ENCODE measurements around the gene MAD1L1.

GRCh38 chr7:1862560-1862959 is 370.2 kb downstream of the MAD1L1 start:
- TF ChIP-seq, protein P1, sequence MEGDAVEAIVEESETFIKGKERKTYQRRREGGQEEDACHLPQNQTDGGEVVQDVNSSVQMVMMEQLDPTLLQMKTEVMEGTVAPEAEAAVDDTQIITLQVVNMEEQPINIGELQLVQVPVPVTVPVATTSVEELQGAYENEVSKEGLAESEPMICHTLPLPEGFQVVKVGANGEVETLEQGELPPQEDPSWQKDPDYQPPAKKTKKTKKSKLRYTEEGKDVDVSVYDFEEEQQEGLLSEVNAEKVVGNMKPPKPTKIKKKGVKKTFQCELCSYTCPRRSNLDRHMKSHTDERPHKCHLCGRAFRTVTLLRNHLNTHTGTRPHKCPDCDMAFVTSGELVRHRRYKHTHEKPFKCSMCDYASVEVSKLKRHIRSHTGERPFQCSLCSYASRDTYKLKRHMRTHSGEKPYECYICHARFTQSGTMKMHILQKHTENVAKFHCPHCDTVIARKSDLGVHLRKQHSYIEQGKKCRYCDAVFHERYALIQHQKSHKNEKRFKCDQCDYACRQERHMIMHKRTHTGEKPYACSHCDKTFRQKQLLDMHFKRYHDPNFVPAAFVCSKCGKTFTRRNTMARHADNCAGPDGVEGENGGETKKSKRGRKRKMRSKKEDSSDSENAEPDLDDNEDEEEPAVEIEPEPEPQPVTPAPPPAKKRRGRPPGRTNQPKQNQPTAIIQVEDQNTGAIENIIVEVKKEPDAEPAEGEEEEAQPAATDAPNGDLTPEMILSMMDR (conservative IDR thresholded peaks at IDR 0.05; ENCODE audit: low read depth, low read length): no peak
- TF ChIP-seq EZH2 (IDR thresholded peaks at IDR 0.05; ENCODE audit: borderline replicate concordance, low read depth, low read length, poor library complexity, severe bottlenecking): no peak
